Measurements from ENCODE around the gene SCP2D1.
A peak's percentile ranks its signal among the peaks of the same experiment; 100 is the strongest.
"Not testable (repeated sequence)": the region's sequence is repeated elsewhere in the genome, so short reads cannot be mapped to it uniquely, and the experiment has no call there.

Gene SCP2D1

GRCh38 chr20:18813483-18813882 lies at the start of gene SCP2D1:
Gene SCP2D1, plus strand, starts transcription at chr20:18813783. Its CDS starts 33 bp downstream, at chr20:18813816.
- no peak for DNase-seq (ENCODE audit: low spot score)

- no peak for DNase-seq (ENCODE audit: low spot score)
These were observed 45.9 kb upstream of the SCP2D1 start for GRCh38 chr20:18767676-18768075.

GRCh38 chr20:18773566-18773965 lies 40.0 kb upstream of the SCP2D1 start:
- no peak for DNase-seq (ENCODE audit: low spot score)

- no peak for DNase-seq (ENCODE audit: low spot score)
These were observed 39.4 kb upstream of the SCP2D1 start for GRCh38 chr20:18774207-18774606.

GRCh38 chr20:18775633-18776032 lies 38.0 kb upstream of the SCP2D1 start:
- no peak for DNase-seq (ENCODE audit: low spot score)

GRCh38 chr20:18778690-18779392 lies 34.7 kb upstream of the SCP2D1 start:
- no peak for DNase-seq (ENCODE audit: low spot score)

GRCh38 chr20:18780385-18781130 lies 33.0 kb upstream of the SCP2D1 start:
- no peak for DNase-seq (ENCODE audit: low spot score)

GRCh38 chr20:18781509-18781908 lies 32.1 kb upstream of the SCP2D1 start:
- DNase-seq (ENCODE audit: low spot score): no peak

GRCh38 chr20:18783385-18783959 lies 30.1 kb upstream of the SCP2D1 start:
- DNase-seq (ENCODE audit: low spot score): no peak

GRCh38 chr20:18787046-18787445 lies 26.5 kb upstream of the SCP2D1 start:
- DNase-seq (ENCODE audit: low spot score): not testable (repeated sequence)

- no peak for DNase-seq (ENCODE audit: low spot score)
These were observed 25.6 kb upstream of the SCP2D1 start for GRCh38 chr20:18788021-18788420.

- DNase-seq (ENCODE audit: low spot score): no peak
These were observed 22.8 kb upstream of the SCP2D1 start for GRCh38 chr20:18790787-18791186.

- peak; percentile 92 for DNase-seq (ENCODE audit: low spot score)
These were observed 19.8 kb upstream of the SCP2D1 start for GRCh38 chr20:18793625-18794427.

GRCh38 chr20:18794428-18794787 lies 19.2 kb upstream of the SCP2D1 start:
- DNase-seq (ENCODE audit: low spot score): no peak

GRCh38 chr20:18795366-18795765 lies 18.2 kb upstream of the SCP2D1 start:
- no peak for DNase-seq (ENCODE audit: low spot score)

GRCh38 chr20:18796282-18796833 lies 17.2 kb upstream of the SCP2D1 start:
- DNase-seq (ENCODE audit: low spot score): no peak

- no peak for DNase-seq (ENCODE audit: low spot score)
These were observed 12.1 kb upstream of the SCP2D1 start for GRCh38 chr20:18801516-18801915.

GRCh38 chr20:18802012-18802634 lies 11.5 kb upstream of the SCP2D1 start:
- no peak for DNase-seq (ENCODE audit: low spot score)

- DNase-seq (ENCODE audit: low spot score): no peak
These were observed 7.7 kb upstream of the SCP2D1 start for GRCh38 chr20:18805881-18806280.

GRCh38 chr20:18808712-18809111 lies 4.9 kb upstream of the SCP2D1 start:
- no peak for DNase-seq (ENCODE audit: low spot score)

GRCh38 chr20:18811186-18811585 lies 2.4 kb upstream of the SCP2D1 start:
- no peak for DNase-seq (ENCODE audit: low spot score)

GRCh38 chr20:18811904-18812303 lies 1.7 kb upstream of the SCP2D1 start:
- DNase-seq (ENCODE audit: low spot score): no peak
